GM12875 (cell line): ENCODE data around the gene SRPK2.

Experiments
- H3K4me3 ChIP-seq: one replicate; pipeline ENCODE4 v1.5.1; 2011; ENCODE audit warnings: low read depth, low read length, control low read depth
- TF ChIP-seq, protein P1 (sequence below): IDR thresholded peaks from 2 replicates; pipeline ENCODE4 v1.5.1; 2011; ENCODE audit warnings: low read depth, mild to moderate bottlenecking, control low read depth, inconsistent platforms, low read length, moderate library complexity, borderline replicate concordance; ENCODE audit not compliant: insufficient read depth

Gene SRPK2

DNA sequence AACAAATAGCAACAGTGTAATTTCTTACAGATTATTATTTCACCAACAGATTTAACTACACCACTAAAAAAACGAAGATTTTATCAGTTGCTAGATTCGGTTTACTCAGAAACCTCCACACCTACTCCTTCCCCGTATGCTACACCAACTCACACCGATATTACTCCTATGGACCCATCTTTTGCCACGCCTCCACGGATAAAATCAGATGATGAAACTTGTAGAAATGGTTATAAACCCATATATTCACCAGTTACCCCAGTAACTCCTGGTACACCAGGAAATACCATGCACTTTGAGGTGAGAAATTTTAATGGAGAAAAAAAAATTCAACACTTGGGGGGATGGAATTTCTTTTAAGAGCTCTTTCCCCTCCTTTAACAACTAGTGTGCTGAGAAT is 282.2 kb downstream of the SRPK2 start:
- H3K4me3 ChIP-seq: no peak overlapping the region
- TF ChIP-seq, protein P1, sequence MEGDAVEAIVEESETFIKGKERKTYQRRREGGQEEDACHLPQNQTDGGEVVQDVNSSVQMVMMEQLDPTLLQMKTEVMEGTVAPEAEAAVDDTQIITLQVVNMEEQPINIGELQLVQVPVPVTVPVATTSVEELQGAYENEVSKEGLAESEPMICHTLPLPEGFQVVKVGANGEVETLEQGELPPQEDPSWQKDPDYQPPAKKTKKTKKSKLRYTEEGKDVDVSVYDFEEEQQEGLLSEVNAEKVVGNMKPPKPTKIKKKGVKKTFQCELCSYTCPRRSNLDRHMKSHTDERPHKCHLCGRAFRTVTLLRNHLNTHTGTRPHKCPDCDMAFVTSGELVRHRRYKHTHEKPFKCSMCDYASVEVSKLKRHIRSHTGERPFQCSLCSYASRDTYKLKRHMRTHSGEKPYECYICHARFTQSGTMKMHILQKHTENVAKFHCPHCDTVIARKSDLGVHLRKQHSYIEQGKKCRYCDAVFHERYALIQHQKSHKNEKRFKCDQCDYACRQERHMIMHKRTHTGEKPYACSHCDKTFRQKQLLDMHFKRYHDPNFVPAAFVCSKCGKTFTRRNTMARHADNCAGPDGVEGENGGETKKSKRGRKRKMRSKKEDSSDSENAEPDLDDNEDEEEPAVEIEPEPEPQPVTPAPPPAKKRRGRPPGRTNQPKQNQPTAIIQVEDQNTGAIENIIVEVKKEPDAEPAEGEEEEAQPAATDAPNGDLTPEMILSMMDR: no peak

DNA sequence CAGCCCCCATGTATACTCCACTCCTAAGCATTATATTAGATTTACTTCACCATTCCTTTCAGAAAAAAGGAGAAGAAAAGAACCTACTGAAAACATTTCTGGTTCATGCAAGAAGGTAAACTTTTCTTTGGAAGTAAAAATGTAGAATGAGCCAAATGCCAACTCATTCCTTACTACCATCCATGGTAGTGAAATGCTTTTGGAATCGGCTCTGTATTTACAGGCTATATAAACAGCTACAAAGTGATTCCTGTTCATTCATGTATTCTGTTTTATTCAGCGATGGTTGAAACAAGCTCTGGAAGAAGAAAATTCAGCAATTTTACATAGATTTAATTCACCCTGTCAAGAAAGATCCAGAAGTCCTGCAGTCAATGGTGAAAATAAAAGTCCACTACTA is 283.1 kb downstream of the SRPK2 start:
- TF ChIP-seq, protein P1: no peak
- no peak overlapping the region for H3K4me3 ChIP-seq

DNA sequence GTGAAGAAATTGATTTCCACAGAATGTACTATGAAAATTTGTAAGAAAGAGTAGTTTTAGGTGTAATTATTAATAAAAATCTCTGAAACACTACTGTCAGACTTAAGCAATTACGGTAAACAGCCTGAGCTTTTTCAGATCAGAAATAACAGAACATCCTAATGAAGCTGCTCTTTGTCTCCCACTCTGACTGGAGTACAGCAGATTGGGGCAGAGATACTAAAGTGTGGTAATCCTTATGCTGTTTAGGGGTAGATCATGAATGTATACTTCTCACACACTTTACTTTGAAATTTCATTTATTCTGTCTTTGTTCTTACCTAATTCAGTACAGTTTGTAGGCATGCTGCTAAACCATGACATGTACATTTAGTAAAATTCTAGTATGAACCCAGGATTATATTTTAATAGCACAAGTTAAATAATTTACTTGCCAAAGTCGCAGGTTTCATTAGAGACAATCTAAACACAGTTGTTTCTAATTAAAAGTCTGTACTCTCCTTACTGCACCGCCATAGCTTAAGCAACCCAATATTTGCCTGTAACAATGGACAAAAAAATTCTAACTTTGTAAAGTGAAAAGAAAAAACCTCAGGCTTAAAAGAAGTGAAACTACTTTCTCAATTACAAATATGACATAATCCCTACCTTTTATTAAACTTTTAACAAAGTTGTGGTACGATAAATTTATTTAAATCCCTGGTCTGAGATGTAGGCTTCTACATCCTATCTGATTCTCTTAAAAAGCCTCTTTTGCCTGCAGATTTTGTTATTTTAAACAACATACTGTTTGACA is 286.0 kb downstream of the SRPK2 start:
- TF ChIP-seq, protein P1: no peak
- H3K4me3 ChIP-seq: no peak overlapping the region

DNA sequence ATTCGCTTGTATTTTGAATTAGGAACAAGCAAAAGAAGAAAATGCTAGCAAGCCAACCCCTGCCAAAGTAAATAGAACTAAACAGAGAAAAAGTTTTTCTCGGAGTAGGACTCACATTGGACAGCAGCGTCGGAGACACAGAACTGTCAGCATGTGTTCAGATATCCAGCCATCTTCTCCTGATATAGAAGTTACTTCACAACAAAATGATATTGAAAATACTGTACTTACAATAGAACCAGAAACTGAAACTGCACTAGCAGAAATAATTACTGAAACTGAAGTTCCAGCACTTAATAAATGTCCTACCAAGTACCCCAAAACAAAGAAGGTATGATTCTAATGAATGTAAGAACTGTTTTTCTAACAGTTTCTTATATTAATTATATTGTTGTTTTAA is 286.9 kb downstream of the SRPK2 start:
- no peak overlapping the region for H3K4me3 ChIP-seq
- TF ChIP-seq, protein P1: no peak

DNA sequence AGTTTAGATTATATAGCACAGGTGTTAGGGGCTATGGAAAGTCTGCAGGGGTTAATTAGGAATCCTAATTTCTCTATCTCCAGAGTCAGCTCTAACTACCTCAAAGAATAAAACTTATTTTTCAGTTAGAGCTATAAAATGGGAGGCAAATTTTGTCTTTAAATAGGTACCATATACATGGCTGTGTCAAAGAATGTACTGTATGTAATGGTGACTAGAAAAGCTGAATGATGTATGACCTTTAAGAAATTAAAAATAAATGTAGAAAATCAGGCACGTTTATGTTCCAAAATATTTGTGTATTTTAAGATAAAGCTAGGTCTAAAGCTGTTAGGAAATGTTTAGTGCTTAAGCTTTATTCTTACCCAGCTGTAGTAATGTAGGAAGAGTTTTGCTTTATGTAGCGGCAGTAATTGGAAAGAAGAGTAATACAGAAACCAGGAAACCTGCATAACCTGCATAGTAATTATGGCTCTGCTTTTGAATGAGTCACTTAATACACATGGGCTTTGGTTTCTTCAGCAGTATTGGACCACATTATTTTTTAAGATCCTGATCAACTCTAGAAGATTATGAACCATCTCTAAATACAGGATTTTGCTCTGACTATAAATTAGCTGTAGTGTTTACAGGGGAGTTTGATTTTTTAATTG is 289.7 kb downstream of the SRPK2 start:
- no peak overlapping the region for H3K4me3 ChIP-seq
- TF ChIP-seq, protein P1: no peak

DNA sequence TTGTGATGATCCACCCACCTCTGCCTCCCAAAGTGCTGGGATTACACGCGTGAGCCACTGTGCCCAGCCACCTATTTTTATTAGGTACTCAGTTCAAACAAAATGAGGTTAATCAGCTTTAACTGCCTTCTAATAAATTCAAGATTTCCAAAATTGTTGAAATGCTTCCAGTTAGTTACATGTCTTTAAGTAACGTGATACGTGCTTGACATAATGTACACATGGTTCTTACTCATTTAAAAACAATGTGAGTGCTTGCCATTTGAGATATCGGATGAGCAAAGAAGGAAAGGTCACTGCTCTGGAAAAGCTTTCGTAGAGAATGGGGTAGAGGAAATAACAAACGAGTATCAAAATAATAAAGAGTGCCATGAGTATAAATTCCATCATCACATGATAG is 291.1 kb downstream of the SRPK2 start:
- TF ChIP-seq, protein P1: no peak
- H3K4me3 ChIP-seq: no peak overlapping the region

DNA sequence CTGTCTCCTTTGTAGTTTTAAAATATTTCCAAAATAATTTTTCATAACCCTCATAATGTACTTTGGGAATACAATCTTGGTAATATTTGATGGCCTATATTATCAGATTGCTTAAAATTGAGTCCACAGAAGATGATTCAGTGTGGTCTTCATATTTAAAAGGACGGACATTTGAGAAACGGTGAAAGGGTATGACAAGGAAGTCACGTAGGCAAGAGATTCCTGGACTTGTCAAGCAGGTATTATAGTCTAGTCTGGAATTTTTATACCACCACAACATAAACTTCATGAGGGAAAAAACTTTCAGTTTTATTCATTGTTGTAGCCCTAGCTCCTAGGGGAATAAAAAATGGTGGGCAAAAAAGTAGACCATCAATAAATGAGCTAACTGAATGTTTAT is 292.4 kb downstream of the SRPK2 start:
- no peak overlapping the region for H3K4me3 ChIP-seq
- TF ChIP-seq, protein P1: no peak
